Endothelial cell (in vitro differentiated cells): ENCODE results near the gene DBH. TPM values are rescaled to one million over a fixed set of nuclear protein-coding genes. Genes with fewer than 3 reads are reported as not detected.

Experiments used
- DNase-seq: peaks from one replicate; pipeline ENCODE4 v3.0.0; 2021; ENCODE audit warnings: low spot score
- H3K27ac Mint-ChIP-seq: one replicate; pipeline ENCODE4 v1.8.0; 2021; ENCODE audit warnings: mixed read lengths, inconsistent platforms; ENCODE audit not compliant: unreplicated experiment
- H3K27me3 Mint-ChIP-seq: one replicate; pipeline ENCODE4 v1.8.0; 2021; ENCODE audit warnings: mild to moderate bottlenecking, moderate library complexity, mixed read lengths, inconsistent platforms; ENCODE audit not compliant: unreplicated experiment
- H3K36me3 Mint-ChIP-seq: one replicate; pipeline ENCODE4 v1.8.0; 2021; ENCODE audit warnings: mild to moderate bottlenecking, low read depth, mixed read lengths, inconsistent platforms; ENCODE audit not compliant: unreplicated experiment
- H3K4me1 Mint-ChIP-seq: one replicate; pipeline ENCODE4 v1.8.0; 2021; ENCODE audit warnings: mild to moderate bottlenecking, mixed read lengths, inconsistent platforms; ENCODE audit not compliant: unreplicated experiment
- H3K4me3 Mint-ChIP-seq: one replicate; pipeline ENCODE4 v1.8.0; 2021; ENCODE audit warnings: mild to moderate bottlenecking, mixed read lengths, inconsistent platforms; ENCODE audit not compliant: unreplicated experiment
- H3K9me3 Mint-ChIP-seq: one replicate; pipeline ENCODE4 v1.8.0; 2021; ENCODE audit warnings: mixed read lengths, inconsistent platforms; ENCODE audit not compliant: unreplicated experiment
- total RNA-seq: library from RNA; stranded (reverse); fragmentation: NEBNext Ultra II Directional; extraction: Animal tissue kit (Norgen Biotek cat#: 25700); gene quantifications from one replicate; pipeline ENCODE4 v1.2.1, GENCODE V29; 2021; ENCODE audit not compliant: unreplicated experiment
- TF ChIP-seq, protein P1 (sequence below): fragments of 200-600 bp; sonication (generic); IDR thresholded peaks from one replicate; pipeline ENCODE4 v1.5.0; 2021; ENCODE audit warnings: antibody characterized with exemption; ENCODE audit not compliant: unreplicated experiment

The DBH gene
- total RNA-seq, 1 donor from 2014 or later: 0.08 TPM

GRCh38 chr9:133607381-133607780, 28.8 kb upstream of the DBH start:
- H3K27me3 Mint-ChIP-seq: peaks cover 10% of the 10 kb centered on the region
- H3K36me3 Mint-ChIP-seq: no peaks in the 10 kb centered on the region
- H3K27ac Mint-ChIP-seq: no peak overlapping the region
- no peaks in the 10 kb centered on the region for H3K9me3 Mint-ChIP-seq
- H3K4me1 Mint-ChIP-seq: peaks cover 9% of the 10 kb centered on the region
- DNase-seq: no peak
- H3K4me3 Mint-ChIP-seq: no peak overlapping the region
- TF ChIP-seq, protein P1, sequence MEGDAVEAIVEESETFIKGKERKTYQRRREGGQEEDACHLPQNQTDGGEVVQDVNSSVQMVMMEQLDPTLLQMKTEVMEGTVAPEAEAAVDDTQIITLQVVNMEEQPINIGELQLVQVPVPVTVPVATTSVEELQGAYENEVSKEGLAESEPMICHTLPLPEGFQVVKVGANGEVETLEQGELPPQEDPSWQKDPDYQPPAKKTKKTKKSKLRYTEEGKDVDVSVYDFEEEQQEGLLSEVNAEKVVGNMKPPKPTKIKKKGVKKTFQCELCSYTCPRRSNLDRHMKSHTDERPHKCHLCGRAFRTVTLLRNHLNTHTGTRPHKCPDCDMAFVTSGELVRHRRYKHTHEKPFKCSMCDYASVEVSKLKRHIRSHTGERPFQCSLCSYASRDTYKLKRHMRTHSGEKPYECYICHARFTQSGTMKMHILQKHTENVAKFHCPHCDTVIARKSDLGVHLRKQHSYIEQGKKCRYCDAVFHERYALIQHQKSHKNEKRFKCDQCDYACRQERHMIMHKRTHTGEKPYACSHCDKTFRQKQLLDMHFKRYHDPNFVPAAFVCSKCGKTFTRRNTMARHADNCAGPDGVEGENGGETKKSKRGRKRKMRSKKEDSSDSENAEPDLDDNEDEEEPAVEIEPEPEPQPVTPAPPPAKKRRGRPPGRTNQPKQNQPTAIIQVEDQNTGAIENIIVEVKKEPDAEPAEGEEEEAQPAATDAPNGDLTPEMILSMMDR: no peak

- Mint-ChIP-seq H3K4me3 (no peak overlapping the region), H3K4me1 (peaks cover 9% of the 10 kb centered on the region), H3K36me3 (no peaks in the 10 kb centered on the region), H3K27ac (no peak overlapping the region), H3K9me3 (no peaks in the 10 kb centered on the region), H3K27me3 (peaks cover 10% of the 10 kb centered on the region)
- DNase-seq: no peak
- TF ChIP-seq, protein P1: no peak
Observed at GRCh38 chr9:133607976-133608375, 28.2 kb upstream of the DBH start.

DNA sequence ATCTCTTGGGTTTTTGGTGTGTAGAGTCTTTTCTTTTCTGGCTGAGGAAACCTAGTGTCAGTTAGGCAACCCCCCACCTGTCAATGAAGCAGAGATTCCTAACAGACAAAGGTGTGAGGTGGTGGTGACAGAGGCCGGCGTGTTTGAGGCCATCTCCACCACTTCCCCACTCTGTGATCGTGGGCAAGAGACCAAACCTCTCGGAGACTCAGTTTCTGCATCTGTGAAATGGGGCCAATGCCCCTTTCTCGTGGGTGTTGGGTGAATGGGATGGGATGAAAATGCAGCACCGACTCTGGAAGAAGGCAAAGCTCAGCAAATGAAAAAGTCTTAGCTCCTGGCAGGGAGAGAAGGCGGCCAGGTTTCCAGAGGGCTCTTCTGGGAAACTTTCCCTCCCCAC, 27.8 kb upstream of the DBH start:
- no peak overlapping the region for H3K4me3 Mint-ChIP-seq
- H3K27me3 Mint-ChIP-seq: peaks cover 10% of the 10 kb centered on the region
- DNase-seq: no peak
- H3K4me1 Mint-ChIP-seq: peaks cover 9% of the 10 kb centered on the region
- H3K36me3 Mint-ChIP-seq: no peaks in the 10 kb centered on the region
- H3K27ac Mint-ChIP-seq: no peak overlapping the region
- H3K9me3 Mint-ChIP-seq: no peaks in the 10 kb centered on the region
- TF ChIP-seq, protein P1: no peak

- Mint-ChIP-seq H3K27me3 (peaks cover 10% of the 10 kb centered on the region), H3K4me1 (peaks cover 9% of the 10 kb centered on the region), H3K9me3 (no peaks in the 10 kb centered on the region), H3K4me3 (no peak overlapping the region), H3K27ac (no peak overlapping the region), H3K36me3 (no peaks in the 10 kb centered on the region)
- DNase-seq: no peak
- TF ChIP-seq, protein P1: no peak
Observed at GRCh38 chr9:133608889-133609288, 27.3 kb upstream of the DBH start.

DNA sequence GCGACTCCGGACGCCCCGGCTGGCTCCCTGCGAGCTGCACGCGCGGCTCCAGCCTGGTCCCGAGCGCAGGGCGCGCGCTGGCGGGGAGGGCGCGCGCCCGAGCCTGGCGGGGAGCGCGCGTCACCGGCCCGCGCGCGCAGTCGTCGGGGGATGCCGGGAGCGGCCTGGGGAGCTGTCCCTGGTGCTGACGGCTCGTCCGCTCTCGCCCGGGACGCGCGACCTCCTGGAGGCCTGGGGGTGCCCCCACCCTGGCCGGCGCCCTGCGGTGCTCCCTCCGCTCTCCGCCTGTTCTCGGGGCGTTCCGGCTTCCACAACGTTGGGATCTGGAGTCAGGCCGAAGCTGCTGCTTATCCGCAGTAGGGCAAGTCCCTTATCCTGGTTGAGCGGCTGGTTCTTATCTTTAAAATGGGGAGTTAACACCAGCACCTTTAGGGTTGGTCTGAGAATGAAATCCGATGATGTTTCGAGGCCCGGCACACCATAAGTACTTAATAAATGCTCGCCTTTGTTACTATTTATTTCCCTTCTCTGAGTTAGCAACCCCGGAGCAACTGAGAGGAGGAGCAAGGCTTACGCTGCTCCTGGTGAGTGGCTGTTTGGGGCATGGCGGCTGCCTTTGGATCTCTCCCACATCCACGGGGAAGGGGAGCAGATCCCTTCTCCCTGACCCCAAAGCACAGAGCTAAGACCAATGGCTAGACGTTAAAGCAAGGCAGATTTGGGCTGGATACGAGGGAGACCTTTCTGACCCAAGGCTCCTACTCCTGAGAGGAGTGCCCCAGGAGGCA, 26.7 kb upstream of the DBH start, which contains the start of gene FAM163B:
Gene FAM163B (minus strand): TSS at position 79 of the 788 bp plus-strand sequence. CDS start 29,166 bp downstream, outside the sequence.
- Mint-ChIP-seq H3K9me3 (no peaks in the 10 kb centered on the region), H3K27me3 (peaks cover 10% of the 10 kb centered on the region)
- DNase-seq: peak; percentile 78

More for the DNA sequence above, 26.7 kb upstream of the DBH start, which contains the start of gene FAM163B:
- peak within 1 kb of the TSS; percentile 67 for H3K4me3 Mint-ChIP-seq
- H3K4me1 Mint-ChIP-seq: peaks cover 9% of the 10 kb centered on the region
- TF ChIP-seq, protein P1: no peak
- no peak within 1 kb of the TSS for H3K27ac Mint-ChIP-seq
- H3K36me3 Mint-ChIP-seq: no peaks in the 10 kb centered on the region
